Neural cell (in vitro differentiated cells): ENCODE results near the gene MDFIC2.

Experiments
- EP300 ChIP-seq: fragments of 450-650 bp; conservative IDR thresholded peaks from 2 replicates; pipeline ENCODE4 v1.6.1; 2014; ENCODE audit warnings: antibody characterized with exemption, mild to moderate bottlenecking, moderate library complexity; ENCODE audit not compliant: poor library complexity, severe bottlenecking
- EZH2 ChIP-seq: fragments of 200-600, 300-800 bp; shearing (Covaris generic), sonication (generic); IDR thresholded peaks from 2 replicates; pipeline ENCODE4 v1.6.1; 2014; ENCODE audit warnings: antibody characterized with exemption, low read length, borderline replicate concordance, mild to moderate bottlenecking; ENCODE audit not compliant: insufficient read depth, poor library complexity, severe bottlenecking
- POLR2AphosphoS5 ChIP-seq: IDR thresholded peaks from 2 replicates; pipeline ENCODE4 v1.6.1; 2012
- RAD21 ChIP-seq: fragments of 450-650 bp; conservative IDR thresholded peaks from 2 replicates; pipeline ENCODE4 v1.6.1; 2014; ENCODE audit warnings: antibody characterized with exemption, mild to moderate bottlenecking, moderate library complexity
- SMC3 ChIP-seq: fragments of 450-650 bp; conservative IDR thresholded peaks from 2 replicates; pipeline ENCODE4 v1.6.1; 2014; ENCODE audit warnings: antibody characterized with exemption, mild to moderate bottlenecking, moderate library complexity; ENCODE audit not compliant: poor library complexity
- TF ChIP-seq, protein P1 (sequence below): IDR thresholded peaks from 2 replicates; pipeline ENCODE4 v1.6.1; 2012; ENCODE audit warnings: borderline replicate concordance
- TF ChIP-seq, protein P2 (sequence below): fragments of 450-650 bp; IDR thresholded peaks from 2 replicates; pipeline ENCODE4 v1.5.1; 2014; ENCODE audit warnings: antibody characterized with exemption, mild to moderate bottlenecking, moderate library complexity; ENCODE audit not compliant: poor library complexity, severe bottlenecking

DNA sequence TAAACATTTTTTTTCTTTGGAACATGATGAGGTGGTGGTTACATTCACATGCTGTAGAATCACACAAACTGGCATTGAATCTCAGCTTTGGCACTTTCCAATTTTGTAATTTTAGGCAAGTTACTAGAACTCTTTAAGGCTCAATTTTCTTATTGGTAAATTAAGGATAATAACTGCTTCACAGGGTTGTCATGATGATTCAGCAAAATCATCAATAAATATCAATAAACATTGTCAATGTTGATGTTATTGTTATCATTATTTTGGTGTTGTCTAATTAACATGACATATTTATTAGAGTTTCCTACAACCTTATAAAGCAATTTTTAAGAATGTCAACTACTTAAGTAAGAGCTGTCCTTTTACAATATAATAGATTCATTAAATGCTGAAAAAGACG lies 1.6 kb downstream of the MDFIC2 start:
- TF ChIP-seq, protein P1, sequence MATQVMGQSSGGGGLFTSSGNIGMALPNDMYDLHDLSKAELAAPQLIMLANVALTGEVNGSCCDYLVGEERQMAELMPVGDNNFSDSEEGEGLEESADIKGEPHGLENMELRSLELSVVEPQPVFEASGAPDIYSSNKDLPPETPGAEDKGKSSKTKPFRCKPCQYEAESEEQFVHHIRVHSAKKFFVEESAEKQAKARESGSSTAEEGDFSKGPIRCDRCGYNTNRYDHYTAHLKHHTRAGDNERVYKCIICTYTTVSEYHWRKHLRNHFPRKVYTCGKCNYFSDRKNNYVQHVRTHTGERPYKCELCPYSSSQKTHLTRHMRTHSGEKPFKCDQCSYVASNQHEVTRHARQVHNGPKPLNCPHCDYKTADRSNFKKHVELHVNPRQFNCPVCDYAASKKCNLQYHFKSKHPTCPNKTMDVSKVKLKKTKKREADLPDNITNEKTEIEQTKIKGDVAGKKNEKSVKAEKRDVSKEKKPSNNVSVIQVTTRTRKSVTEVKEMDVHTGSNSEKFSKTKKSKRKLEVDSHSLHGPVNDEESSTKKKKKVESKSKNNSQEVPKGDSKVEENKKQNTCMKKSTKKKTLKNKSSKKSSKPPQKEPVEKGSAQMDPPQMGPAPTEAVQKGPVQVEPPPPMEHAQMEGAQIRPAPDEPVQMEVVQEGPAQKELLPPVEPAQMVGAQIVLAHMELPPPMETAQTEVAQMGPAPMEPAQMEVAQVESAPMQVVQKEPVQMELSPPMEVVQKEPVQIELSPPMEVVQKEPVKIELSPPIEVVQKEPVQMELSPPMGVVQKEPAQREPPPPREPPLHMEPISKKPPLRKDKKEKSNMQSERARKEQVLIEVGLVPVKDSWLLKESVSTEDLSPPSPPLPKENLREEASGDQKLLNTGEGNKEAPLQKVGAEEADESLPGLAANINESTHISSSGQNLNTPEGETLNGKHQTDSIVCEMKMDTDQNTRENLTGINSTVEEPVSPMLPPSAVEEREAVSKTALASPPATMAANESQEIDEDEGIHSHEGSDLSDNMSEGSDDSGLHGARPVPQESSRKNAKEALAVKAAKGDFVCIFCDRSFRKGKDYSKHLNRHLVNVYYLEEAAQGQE = no peak
- TF ChIP-seq SMC3 = no peak
- TF ChIP-seq, protein P2, sequence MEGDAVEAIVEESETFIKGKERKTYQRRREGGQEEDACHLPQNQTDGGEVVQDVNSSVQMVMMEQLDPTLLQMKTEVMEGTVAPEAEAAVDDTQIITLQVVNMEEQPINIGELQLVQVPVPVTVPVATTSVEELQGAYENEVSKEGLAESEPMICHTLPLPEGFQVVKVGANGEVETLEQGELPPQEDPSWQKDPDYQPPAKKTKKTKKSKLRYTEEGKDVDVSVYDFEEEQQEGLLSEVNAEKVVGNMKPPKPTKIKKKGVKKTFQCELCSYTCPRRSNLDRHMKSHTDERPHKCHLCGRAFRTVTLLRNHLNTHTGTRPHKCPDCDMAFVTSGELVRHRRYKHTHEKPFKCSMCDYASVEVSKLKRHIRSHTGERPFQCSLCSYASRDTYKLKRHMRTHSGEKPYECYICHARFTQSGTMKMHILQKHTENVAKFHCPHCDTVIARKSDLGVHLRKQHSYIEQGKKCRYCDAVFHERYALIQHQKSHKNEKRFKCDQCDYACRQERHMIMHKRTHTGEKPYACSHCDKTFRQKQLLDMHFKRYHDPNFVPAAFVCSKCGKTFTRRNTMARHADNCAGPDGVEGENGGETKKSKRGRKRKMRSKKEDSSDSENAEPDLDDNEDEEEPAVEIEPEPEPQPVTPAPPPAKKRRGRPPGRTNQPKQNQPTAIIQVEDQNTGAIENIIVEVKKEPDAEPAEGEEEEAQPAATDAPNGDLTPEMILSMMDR = no peak
- no peak for TF ChIP-seq EP300
- TF ChIP-seq EZH2 = no peak
- no peak for TF ChIP-seq RAD21
- TF ChIP-seq POLR2AphosphoS5 = no peak
